GM19240 (cell line): ENCODE measurements around the gene TXNRD2.
"Not testable (repeated sequence)": the region's sequence is repeated elsewhere in the genome, so short reads cannot be mapped to it uniquely, and the experiment has no call there.

Experiments
- DNase-seq: peaks from one replicate; pipeline ENCODE4 v3.0.0; 2011; ENCODE audit warnings: low spot score; ENCODE audit not compliant: insufficient read length

The TXNRD2 gene

DNA sequence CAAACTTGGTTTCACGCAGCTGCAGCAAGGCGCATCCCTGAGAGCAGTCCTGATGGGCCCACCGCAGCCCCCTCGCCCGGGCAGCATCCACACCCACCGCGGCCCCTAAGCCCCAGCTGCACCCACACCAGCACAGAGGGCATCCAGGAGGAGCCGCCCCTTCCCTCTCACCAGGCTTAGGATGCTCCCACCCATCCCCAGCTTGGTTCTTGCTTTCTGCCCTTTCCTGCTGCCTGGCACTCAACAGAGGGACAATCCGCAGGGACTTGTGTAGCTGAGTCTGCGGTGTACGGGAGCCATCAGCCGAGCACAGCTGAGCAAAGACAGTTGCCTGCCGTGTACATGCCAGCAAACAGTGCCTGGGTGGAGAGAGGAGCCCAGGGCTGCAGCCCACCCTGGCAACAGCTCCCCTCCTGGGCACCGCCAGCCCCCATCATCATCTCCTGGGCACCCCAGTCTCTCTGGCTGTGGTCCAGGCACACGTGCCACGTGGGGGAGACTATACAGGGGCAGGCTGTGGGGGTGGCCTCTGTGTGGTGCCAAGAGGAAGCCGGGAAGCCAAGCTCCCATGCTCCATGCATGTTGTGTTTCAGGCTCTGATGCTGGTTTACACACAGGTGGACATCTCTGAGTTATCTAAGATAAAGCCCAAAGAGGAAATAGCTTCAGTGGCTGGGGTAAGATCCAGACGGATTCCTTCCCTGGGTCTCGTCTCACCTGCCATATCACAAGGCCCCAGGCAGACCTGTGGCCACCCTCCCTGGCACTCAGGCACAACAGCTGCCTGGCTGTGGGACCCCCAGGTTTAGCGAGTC lies 50.9 kb downstream of the TXNRD2 start:
- no peak for DNase-seq

DNA sequence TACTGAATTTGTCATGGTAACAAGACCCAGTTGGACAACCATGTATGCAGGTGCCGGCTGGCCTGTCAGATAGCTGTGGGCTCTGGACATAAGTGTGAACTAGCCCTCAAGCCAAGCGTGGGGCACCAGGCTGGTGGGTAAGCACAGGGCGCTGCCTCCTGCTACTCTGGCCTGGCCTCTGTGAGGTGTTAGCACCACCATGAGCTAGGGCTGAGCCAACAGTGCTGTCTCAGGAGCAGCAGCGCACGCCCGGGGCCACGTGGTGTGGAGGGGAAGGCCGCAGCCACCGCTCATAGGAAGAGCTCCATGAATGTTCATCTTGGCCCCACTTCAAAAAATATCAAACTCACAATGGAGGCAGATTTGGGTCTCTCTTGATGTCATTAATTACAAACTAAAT lies 51.7 kb downstream of the TXNRD2 start:
- no peak for DNase-seq

DNA sequence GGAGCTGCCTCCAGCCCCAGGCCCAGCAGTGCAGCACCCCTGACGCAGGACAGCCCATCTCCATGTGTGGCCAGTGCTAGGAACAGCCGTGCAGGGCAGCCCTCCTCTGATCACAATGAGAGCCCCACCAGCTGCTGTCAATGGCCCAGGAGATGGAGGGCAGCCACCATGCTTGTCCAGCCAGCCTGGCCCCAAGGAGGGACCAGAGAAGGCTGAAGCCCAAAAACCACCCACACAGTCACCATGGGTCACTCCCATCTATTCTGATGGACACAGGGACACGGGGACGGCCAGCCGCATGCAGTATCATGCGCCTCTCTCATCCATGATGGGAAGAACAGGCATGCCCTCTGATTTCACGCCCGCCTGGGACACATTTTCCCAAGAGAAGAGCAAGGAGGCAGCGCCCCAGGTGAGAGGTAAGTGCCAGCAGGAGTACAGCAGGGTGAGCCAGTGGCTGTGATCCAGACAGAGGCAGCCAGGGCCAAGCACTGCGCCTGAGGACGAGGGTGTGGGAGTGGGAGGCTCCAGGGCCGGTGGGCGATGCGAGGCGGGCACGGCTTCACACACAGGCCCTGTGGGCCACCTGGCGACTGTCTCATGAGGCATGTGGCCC lies 53.4 kb downstream of the TXNRD2 start:
- no peak for DNase-seq

DNA sequence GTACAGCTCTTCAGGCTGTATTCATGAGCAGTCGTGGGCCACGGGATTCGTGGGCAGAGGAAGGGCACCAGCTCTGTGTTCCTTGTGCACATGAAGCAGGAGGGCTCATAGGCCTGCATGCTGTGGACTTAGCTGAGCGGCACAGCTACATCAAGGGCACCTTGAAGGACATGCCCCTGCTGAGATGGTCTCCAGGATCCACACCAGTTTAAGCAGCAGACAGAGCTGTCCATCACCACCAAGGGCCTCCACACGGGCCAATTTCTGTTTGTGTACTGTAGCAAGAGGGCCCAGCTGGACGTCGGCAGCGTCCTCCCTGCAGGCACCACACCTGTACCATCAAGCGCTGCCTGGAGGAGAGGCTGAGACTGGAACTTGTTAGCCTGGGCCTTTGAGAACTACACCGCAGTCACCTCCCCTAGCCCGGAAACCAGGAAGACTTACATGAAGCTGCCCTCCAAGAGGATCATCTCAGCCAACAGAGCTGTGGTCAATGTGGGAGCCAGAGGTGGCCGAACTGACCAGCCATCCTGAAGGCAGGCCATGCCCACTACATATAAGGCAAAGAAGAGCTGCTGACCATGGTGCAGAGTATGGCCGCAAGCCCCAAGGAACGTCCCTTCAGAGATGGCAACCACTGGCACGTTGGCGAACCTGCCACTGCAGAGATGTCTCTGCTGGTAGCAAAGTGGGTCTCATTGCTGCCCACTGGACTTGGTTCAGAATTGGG lies 54.2 kb downstream of the TXNRD2 start:
- no peak for DNase-seq

DNA sequence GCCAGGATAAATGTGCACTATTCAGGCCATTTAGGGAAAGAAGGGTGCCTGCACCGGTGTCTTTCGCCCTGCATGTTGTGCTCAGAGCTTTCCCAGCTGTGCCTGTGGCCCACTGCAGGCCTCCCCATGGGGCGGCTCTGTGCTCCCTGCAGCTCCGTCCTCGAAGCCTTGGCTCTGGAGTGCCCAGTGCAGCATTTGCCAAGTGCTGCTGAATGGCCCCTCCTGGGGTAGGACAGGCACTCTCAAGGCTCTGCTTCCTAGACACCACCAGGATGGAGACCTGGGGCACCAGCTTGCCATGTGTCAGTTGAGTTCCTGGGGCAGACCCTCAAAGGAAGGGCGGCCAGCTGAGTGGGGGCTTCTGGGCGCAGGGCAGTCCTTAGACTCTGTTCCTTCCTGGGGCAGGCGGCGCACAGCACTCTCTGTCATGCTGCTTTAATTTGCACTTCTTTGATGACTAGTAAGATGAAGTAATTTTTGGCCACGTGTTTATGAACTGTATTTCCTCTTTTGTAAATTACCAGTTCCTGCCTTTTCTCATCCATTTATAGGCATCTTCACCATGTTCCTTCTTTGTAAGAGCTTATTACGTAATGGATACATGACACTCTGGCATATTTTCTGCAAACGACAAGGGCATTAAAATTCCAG lies 54.9 kb downstream of the TXNRD2 start:
- DNase-seq = no peak

DNA sequence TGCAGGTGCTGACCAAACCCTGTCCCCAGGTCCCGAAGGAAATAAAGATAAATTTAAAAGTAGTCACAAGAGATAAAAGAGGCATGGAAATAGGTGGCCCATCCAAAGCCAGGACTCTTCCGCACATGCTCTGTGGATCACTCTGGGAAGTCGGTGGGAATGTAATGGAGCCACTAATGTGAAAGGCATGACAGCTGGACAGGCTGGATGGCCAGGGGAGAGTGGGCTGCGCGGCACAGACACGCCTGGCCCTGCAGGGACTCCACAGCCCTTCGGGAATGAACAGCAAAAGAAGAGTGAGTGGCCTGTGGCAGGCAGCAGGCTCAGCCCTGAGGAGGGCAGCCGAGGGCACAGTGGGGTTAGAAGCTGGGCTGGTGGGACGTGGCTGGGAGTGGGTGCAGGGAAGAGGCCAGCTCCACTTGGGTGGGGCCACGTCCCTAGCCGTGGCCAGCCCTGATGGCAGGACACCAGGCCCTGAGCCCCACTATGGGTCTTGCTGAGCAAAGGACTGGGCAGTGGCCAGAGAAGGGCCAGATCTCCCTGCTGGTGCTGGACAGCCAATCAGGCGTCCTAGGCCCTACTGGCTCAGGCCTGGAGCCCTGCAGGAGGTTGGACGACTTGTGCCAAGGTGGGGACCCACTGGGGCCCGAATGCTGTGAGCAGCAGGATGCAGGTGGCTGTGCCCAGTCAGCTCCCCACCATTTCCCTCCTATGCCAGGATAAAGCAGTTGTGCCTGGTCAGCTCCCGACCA lies 55.6 kb downstream of the TXNRD2 start:
- no peak for DNase-seq

DNA sequence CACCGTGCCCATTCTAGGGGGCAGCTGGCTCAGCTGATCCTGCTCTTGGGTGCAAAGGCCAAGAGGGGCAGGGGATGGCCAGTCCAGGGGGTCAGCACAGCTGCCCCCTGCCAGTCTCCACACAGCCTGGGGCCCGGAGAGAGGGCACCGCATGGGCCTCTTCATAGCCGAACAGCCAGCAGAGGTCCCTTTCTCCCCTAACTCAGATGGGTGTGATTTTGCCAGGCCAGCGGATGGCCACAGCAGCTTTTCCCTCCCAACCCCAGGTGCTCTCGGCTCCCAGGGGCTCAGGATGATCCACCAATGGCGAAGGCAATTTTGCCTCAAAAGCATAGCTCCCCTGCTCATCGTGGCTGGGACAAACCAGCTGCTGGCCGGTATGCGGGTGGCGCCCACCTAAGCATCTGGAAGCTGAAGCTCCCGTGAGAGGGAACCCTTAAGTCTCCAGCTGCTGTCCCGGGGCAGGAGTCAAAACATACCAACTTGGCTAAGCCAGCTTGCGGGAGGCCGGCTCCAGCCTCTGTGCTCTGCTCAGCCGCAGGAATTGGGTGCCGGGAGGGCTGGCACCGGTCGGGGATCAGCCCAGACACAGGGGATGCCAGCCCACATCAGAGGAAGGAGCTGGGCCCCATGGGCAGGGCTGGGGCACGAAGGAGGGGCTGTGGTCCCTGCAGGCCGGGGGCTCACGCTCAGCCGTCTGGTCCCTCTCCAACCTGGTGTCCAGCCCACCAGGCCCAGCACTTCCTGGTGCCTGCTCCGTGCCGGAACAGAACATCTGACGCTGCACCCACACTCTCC lies 56.5 kb downstream of the TXNRD2 start:
- DNase-seq = no peak

DNA sequence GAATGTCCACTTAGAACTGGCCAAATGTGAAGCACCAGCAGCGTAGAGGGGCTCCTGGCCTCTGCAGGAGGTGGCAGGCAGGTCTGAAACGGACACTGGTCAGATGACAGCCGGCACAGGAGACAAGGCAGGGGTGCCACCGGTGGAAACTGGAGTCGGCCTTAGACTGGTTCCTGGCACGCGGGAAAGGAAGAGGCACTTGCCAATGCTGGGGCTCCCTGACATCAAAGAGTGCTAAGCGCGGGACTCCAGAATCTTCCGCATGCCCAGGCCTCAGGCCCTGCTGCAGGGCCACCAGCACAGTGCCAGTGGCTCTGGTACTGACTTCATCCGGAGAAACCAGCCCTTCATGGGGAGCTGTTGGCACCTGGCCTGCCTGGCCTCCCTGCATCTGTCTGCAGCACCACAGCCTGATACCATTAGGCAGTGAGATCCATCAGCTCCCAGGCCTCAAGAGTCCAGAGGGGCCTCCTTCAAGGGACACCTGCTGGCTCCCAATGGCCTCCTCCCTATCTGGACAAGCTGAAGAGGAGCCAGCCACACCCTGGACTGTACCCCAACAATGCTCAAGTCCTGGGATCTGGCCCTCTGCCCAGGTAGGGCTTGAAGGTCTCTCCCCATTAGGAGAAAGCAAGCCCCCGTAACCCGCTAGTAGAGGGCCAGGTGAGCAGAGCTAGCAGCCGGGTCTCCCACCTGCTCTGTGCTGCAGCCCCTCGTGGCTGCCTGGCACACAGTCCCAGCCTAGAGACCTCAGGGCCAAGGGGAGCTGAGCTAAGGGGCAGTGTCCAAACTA lies 57.3 kb downstream of the TXNRD2 start:
- DNase-seq = no peak

DNA sequence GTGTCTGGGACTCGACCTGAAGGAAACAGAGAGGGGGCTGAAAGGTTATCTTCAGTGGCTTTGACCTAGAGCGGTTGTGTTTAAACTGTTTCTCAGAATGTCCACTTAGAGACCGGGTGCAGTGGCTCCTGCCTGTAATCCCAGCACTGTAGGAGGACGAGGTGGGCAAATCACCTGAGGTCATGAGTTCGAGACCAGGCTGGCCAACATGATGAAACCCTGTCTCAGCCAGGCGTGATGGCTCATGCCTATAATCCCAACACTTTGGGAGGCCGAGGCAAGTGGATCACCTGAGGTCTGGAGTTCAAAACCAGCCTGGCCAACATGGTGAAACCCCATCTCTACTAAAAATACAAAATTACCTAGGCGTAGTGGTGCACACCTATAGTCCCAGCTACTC lies 58.2 kb downstream of the TXNRD2 start:
- not testable (repeated sequence) for DNase-seq

DNA sequence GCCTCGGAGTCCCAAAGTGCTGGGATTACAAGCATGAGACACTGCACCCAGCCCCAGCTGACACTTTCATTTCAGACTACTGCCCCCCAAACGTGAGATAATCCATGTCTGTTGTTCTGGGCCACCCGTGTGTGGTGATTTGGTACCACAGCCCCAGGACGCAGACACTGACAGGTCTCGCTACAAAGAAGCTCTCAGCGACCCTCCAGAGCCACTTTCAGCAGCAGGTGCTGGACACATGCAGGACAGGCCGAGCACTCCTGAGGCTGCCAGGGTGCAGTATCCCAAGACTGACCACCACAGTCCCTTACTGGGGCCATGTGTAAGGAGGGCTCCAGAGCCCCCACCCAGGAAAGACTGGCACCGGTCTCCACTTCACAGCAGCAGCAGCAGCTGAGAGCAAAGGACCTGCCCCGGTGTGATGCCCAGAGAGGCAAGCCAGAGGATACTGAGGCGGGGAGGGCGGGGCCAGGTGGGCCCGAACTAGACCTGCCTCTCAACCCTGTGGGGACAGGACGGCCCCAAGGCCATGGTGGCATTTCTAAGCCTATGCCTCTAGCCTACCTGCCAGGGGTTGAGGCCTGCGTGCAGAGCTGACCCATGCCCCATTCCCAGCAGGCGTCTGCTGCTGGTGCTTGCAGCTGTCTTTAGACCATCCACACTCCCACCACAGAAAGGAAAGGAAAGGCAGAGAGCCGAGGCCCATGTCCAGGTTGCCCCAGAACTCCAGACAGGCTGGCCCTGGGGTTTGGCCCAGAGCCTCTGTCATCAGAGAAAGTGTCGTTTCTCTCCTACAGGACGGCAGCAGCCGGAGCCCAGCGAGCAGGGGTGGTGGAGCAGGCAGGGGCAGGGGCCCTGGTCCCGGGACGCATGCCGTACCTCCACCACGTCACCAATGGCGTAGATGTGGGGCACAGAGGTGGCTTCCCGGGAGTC lies 58.9 kb downstream of the TXNRD2 start:
- DNase-seq = no peak

DNA sequence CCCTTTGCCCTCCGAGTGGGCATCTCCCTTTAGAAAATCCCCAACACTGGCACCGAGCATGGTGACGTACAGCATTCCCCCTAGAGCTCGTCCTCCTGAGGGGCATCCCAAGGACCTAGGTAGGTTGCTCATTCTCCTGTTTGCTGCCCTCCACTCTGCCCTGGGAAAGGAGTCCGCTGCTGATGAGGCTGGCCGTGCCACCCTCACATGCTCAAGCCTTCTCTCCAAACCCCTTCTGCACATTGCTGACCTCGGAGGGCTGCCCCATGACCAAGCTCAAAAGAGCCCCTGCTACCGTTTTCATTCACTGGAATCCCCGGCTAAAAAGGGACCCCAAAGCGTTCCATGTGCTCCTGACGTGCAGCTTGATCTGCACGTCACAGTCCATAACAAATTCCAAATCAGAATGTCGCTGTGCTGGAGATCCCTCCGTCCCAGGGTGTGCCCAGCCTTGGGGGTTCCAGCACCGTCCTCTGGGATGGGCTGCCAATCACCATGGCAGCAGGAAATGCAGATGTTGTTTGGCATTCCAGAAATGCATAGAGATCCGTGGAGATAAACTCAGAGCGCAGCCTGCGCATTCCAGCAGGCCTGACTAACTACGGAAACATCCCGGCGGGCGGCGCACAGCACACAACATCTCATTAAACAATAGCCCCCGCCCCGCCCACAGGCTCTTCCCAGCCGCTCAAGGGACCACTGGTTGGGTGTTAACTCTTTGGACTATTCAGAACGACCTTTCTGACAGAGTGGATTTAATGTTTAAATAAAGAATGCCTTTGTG lies 60.6 kb downstream of the TXNRD2 start:
- DNase-seq = no peak

DNA sequence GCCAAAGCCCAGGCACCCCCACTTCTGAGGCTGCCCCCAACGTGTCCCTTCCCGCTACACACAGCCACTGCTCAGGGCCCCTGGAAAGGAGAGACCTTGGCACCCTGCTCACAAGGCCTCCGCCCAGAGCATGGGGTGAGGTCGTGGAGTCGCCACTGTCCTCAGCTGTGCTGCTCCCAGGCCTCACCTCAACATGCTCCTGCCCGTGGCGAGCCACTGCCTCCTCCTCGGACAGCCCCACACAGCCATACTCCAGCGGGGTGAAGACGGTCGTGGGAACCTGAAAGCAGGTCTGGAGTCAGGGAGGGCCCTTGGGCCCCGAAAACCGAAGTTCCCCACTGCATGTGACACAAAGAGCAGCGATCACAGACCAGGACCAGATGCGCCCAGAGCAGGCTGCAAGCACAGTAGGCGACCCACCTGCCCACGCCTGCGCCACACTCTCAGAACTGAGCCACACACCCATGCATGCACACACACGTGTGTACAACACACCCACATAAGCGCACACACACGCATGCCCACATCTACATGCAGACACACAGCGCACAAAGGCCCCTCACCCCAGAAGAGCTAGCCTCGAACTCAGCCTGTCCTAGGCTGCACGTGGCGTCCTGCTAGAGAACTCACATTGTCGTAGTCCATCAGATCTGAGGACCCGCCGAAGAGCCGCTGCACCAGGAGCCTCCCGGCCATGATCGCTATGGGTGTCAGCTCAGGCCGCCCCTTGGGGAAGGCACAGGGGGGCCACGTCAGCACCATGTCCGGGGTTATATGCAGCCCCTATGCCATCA lies 61.4 kb downstream of the TXNRD2 start:
- DNase-seq = no peak

DNA sequence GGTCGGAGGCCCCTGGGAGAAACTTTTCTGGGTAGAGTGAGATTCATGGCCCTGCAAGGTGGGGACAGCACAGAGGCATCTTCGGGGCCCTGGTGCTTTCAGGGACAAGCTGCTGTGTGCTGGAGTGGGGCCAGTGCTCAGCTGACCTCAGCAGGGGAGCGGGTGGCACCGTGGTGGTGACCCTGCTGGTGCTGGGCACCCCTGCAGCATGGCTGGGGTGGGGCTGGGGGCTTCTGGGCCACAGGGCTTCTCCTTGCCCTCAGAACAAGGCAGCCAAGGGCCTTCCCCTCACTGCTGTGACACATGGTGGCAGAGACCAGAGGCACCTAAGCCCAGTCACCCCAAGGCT lies 62.0 kb downstream of the TXNRD2 start:
- no peak for DNase-seq

DNA sequence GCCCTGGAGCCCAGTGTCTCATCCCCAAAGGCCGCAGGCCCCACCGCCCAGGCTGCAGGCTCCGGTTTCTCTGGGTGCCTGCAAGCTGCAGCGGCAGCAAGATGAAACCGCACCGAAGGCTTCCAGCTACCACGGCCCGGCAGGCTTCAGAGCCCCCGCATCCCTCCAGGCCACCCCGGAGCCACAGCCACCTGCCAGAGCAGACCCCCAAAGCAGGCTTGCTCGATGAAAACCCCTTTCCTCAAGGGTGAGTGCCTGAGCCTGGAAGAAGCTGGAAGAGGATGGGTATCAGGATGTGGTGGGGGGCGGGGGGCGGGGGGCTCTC lies 62.4 kb downstream of the TXNRD2 start:
- DNase-seq = no peak

DNA sequence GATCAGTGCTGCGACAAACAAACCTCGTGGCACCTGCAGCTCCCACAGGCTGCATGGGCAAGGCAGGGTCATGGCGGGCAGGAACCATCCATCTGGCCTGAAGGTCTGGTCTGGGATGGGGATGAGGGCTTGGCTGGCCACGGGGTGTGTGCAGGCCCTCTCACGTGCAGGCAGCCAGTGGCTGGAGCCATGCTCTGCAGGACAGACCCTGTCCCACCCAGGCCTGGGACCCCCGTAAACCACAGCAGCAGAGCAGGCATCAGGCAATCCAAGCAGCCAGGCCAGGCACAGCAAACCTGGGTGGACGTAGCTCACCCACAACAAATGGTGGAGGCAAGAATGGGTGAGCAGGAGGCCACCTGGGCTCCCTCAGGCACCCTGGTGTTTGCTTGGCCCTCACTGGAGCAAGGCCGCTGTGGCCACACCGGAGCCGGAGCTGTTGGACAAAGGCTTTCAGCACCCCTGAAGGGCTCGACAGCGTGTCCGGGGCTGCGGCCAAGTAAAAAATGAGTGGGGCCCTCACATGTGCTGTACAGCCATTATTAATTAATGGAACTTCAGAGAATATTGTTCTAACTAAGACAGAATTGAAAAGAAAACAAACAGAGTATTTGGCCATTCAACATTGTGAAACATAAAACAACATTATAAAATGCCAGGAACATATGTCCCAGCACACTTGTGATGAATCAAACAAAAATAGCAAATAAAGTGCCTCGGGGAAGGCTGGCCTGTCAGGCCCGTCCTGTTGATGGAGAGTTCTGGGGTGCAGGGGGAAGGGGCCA lies 63.0 kb downstream of the TXNRD2 start:
- no peak for DNase-seq

DNA sequence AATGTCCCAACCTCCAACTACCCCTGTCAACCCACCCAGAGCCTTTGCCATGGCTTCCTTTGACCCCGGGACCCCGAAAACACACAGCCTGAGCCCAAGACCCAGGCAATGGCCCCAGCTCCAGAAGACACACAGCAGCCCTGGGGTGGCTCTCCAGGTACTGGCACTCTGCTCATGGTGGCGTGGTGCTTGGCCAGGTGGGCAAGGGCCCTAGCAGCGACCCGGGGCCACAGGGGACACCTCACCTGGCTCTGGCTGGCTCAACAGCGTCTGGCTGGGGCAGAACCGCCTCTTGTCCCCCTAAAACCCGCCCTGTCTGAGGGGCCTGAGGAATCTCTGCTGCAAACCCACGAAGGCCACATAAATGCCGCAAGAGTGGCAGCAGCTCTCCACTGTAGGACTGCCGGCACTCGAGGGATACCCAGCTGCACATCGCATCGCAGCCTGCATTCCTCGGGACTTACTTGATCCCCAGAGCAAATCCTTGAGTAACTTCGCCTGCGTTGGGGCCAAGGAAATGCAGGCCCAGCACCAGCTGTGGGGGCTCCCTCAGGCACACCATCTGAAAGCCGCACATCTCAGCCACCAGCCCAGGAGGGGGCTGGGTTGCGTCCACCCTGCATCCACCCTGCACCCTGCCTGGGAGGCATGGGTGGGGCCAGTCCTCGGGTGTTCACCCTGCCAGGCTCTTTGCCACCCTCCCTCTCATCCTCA lies 63.8 kb downstream of the TXNRD2 start:
- no peak for DNase-seq
